Activated CD4-positive, alpha-beta T cell treated with anti-CD3 and anti-CD28 coated beads, Interleukin-10, Interleukin-2, amounts not matched to agents 100 ng/mL and 50 ng/mL, durations not matched to agents 16 hours and 8 hours (primary cell): Measurements from ENCODE around the gene TREML4.
"Not testable (repeated sequence)": the region's sequence is repeated elsewhere in the genome, so short reads cannot be mapped to it uniquely, and the experiment has no call there.

Experiments used
- DNase-seq: peaks from one replicate; pipeline ENCODE4 v3.0.0-alpha.2; 2020

TREML4 gene, protein sequence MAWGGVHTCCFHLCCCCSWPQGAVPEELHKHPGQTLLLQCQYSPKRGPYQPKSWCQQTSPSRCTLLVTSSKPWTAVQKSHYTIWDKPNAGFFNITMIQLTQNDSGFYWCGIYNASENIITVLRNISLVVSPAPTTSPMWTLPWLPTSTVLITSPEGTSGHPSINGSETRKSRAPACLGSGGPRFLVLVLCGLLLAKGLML

DNA sequence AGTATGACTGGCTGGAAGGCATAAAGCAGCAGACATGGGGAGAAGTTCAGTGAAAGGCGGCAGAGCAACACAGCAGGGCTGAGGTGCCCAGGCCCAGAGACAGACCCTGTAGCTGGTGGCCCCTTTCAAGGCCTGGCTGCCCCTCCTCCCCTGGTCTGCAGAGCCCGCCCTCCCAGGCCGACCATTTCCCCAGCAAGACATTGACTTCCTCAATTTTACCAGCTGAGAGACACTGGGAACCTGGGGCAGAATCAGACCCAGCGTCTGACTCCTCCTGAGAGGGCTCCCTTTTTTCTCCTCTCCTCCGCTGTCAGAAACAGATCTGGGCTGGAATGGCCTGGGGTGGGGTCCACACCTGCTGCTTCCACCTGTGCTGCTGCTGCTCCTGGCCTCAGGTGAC, at the start of gene TREML4:
Gene TREML4, plus strand, starts transcription at position 254 of the 400 bp plus-strand sequence. Its CDS starts 79 bp downstream, at position 333.
- DNase-seq, result no peak

DNA sequence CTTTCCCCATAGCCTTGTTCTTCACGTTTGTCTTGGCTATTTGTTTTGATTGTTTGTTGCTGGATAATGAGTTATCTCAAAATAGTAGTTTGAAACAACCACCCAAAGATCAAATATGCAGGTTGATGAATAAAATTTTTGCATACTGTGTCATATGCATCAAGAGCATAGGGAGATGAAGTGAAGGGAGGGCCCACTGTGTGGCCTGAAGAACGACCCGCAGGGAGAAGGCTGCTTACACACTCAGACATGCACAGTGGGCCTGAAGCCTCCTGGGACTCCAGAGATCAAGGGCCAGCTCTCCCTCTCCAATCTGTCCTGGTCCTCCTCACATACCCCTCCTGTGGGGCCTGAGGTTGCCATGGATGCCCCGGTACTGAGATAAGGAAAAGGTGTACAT, 49.0 kb upstream of the TREML4 start:
- no peak for DNase-seq

- no peak for DNase-seq
These were observed 46.6 kb upstream of the TREML4 start for GRCh38 chr6:41181566-41181965.

DNA sequence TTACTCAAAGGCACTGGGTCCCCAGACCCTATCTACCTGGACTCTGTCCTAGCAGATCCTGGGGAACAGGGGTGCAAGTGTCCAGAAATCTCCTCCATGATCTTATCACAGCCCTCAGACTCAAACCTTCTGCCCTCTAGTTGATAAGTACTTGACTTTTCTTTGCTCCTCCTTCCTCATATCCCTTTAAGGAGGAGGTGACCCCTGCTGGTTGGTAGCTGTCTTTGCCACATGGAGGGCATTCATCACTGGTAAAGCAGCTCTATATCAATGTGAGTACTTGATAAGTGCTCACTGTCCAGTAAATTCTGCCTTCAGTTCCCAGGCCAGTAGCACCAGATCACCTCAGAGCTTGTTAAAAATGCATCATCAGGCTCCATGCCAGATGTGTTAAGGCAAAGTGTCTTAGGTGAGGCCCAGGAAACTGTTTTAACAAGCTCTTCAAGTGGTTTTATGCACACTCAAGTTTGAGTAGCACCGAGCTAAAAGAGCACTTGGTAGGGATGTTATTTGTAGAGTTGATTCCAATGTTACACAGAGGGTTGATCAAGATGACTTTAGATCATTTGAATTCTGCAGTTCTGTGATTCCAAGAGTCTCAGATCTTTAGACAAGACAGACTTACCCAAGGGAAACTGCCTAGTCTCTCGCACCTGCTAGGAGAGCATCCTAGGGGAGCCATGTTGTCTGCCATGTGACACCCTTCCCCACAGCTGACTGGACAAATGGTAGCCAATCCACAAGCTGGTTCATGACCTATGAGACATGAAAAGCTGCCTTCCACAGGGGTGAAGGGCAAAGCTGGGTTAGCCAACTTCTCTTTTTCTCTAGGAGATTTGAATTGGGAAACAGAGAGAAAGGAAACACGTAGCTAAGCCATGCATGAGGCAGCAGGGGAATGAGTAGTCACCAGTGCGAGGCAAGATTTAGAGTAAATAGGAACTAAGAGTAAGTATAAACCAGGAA, 45.8 kb upstream of the TREML4 start:
- peak; percentile 75 for DNase-seq

GRCh38 chr6:41184761-41185160, 43.4 kb upstream of the TREML4 start:
- no peak for DNase-seq

GRCh38 chr6:41186031-41186562, 42.1 kb upstream of the TREML4 start:
- DNase-seq, result no peak

DNA sequence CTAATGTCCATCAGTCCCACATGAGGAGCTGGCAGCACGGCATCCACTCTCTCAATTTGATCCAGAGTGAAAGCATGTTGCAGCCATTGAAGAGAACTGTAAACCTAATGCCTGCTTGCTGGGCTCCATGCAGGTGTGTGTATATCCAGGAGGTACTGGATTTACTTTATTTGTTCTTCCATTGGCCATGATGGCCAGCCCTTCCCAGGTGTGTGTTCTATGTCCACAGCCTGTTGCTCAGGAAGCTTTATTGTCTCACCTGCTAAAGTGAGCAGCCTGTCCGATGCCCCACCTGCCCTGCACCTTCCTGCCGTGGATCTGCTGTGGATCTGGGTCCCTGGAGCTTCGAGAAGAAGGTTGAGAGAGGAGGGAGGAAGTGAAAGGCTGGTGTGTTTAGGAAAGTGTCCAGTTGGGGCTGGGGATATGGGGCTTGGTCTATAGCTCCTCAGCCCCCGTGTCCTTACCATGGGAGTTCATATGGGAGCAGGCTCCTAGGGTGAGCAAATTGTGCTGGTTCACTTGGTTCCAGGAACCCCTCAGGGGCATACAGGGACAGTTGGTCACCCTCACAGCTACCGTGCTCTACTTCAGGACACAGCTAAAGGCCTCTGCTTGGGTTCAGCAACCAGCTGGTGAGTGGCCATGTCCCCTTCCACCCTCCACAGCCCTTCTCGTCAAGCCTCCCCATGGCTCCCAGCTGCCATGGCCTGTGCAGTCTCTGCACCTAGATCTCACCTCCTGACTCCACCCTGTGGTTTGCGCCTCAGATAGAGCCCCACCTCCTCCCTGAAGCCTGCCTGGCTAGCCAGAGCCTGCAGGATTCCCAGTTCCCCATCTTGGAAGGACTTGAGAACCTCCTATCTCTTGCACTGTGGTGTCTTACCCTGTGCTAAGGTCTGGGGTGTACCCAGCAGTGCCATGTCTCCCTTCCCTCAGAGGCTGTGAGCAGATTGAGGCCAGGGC, 39.9 kb upstream of the TREML4 start:
- DNase-seq, result no peak

DNA sequence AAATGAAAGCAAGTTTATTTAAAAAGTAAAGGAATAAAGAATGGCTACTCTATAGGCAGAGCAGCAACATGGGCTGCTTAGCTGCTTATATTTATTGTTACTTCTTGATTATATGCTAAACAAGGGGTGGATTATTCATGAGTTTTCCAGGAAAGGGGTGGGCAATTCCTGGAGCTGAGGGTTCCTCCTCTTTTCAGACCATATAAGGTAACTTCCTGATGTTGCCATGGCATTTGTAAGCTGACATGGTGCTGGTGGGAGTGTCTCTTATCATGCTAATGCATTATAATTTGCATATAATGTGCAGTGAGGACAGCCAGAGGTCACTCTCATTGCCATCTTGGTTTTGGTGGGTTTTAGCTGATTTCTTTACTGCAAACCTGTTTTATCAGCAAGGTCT, 39.1 kb upstream of the TREML4 start:
- DNase-seq, result not testable (repeated sequence)

- no peak for DNase-seq
These were observed 38.2 kb upstream of the TREML4 start for GRCh38 chr6:41189967-41190366.

DNA sequence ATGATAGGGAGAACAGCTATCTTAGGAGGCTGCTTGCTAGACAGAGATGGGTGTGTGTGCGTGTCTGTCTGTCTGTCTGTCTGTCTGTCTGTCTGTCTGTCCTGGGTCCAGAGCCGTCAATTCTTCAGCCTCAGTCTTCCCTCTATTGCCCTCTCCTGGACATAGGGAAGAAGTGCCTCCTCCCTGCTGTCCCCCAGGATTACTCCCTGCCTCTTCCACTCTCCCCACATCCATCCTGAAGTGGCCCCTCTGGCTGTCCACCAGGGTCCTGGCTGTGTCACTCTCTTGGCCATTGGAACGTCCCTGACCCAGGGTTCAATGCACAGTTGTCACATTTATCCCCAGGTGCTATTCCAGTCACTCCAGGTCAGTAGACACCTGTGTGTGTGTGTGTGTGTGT, 37.4 kb upstream of the TREML4 start:
- no peak for DNase-seq

DNA sequence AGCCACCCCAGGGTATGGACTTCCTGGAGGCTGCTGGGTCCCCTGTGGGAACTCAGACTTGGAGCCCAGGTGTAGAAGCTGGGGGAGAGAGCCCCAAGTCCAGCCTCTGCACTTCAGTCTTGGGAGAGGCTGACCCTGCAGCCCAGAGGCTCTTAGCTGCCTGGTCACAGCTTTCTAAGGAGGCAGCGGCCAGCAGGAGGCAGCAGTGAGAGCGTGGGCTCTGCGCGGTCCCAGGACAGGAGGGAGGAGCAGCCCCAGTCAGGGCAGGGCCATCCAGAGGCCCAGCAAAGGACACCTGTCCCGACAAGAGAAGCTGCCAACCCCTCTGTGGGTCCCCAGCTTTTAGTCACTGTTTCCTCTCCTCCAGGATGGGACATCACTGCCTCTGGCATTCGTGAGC, 36.6 kb upstream of the TREML4 start:
- DNase-seq, result peak; percentile 50

DNA sequence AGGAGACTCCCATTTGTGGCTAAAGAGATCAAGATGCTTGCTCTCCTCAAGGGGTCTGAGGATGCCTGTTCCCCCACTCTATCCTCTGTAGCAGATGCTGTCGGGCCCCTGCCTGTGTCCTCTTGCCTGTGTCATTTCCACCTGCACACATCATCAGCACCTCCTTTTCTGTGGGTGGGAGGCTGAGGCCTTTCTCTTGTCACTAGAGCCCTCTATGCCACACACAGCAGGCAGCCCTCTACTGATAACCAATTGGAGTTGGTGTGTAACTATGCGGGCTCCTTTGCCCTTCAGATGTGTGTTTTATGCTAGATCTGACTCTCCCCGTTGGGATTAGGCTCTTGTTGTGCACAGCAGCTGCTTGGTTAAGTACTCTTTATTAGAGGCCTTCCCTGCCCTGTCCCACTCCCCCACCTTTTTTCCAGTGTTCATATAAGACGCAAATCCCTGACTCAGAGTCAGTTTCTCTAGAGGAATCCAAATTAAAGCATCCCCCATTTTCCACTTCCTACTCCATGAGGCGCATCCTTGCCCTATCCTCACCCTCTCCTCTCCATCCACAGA, 34.9 kb upstream of the TREML4 start:
- no peak for DNase-seq

DNA sequence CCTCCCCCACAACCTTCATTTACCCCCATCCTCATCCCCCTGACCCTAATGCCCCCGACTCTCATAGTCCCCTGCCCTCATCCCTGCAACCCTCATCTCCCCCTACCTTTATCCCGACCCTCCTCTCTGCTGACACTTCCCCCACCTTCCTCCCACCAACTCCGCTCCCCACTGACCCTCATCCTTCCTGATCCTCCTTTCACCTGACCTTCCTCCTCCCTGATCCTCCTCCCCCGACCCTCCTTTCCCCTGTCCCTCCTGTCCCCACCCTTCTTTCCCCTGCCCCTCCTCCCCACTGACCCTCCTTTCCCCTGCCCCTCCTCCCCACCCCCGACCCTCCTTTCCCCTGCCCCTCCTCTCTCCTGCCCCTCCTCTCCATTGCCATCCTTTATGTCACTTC, 34.3 kb upstream of the TREML4 start:
- no peak for DNase-seq

- no peak for DNase-seq
These were observed 33.8 kb upstream of the TREML4 start for GRCh38 chr6:41194386-41194785.

- DNase-seq, result no peak
These were observed 30.9 kb upstream of the TREML4 start for GRCh38 chr6:41197234-41197633.

GRCh38 chr6:41199552-41200246, 28.4 kb upstream of the TREML4 start:
- peak; percentile 80 for DNase-seq

GRCh38 chr6:41200296-41200900, 27.8 kb upstream of the TREML4 start:
- DNase-seq, result peak; percentile 84

- DNase-seq, result peak; percentile 54
These were observed 27.0 kb upstream of the TREML4 start, which contains the start of gene TREML2 for GRCh38 chr6:41200901-41201763. TREML2 (minus strand) TSS chr6:41201149; CDS start chr6:41201008, 141 bp downstream.

DNA sequence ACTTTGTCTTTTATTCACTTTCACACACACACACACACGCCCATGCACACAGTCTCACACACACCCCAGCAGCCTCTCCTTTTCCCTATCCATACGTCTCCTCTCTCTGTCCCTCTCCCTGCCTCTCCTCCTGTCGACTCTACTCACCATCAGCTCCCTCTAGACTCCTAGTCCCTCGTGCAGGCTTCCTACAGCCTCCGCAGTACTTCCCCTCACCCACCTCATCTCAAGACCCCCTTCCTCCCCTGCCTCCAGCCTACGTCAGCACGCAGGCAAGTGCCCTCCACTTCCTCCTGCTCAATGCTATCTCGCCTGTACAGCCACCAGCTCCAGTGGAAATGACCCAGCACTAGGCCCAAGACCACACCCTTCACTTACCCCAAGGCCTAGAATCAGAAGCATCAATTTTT, 26.4 kb upstream of the TREML4 start:
- DNase-seq, result no peak

DNA sequence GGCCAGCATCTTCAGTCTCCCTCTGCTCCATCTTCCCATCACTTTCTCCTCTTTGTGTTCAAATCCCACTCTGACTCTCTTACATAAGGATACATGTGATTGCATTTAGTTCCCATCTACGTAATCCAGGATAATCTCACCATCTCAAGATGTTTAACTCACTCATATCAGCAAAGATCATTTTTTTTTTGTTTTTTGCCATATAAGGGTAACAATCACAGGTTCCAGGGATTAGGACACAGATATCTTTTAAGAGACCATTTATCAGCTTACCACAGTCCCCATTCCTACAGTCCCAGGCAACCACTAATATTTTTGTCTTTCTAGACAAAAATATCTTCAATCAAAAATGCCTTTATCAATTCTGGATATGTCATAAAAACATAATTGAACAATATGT, 24.0 kb upstream of the TREML4 start:
- no peak for DNase-seq
